Right atrium auricular region (tissue), 2 donors: ENCODE results near the gene PDE11A. TPM values are rescaled to one million over a fixed set of nuclear protein-coding genes. Genes with fewer than 3 reads are reported as not detected.
A peak's percentile ranks its signal among the peaks of the same experiment; 100 is the strongest.

ENCODE experiments used
- DNase-seq: peaks from one replicate; pipeline ENCODE4 v3.0.0-alpha.2; 2019; ENCODE audit warnings: low spot score
- H3K27ac ChIP-seq, 2 donors: fragments of 200-600 bp; sonication (generic); 1 replicate in 1 of 2; 2 replicates in 1 of 2; pipeline ENCODE4 v1.5.1; 2016 to 2019
- H3K27me3 ChIP-seq, 2 donors: fragments of 200-600 bp; sonication (generic); one replicate each; pipeline versions ENCODE4 v1.5.1 to v1.6.0; 2017 to 2019
- H3K36me3 ChIP-seq: fragments of 200-600 bp; sonication (generic); one replicate; pipeline ENCODE4 v1.5.1; 2016
- H3K4me1 ChIP-seq, 2 donors: fragments of 200-600 bp; sonication (generic); one replicate each; pipeline versions ENCODE4 v1.5.1 to v1.6.0; 2017 to 2019
- H3K4me3 ChIP-seq, 2 donors: fragments of 200-600 bp; sonication (generic); 1 replicate in 1 of 2; 2 replicates in 1 of 2; pipeline ENCODE4 v1.5.1; 2017 to 2019; ENCODE audit warnings: mild to moderate bottlenecking in 1 of 2, moderate library complexity in 1 of 2
- H3K9me3 ChIP-seq, 2 donors: fragments of 200-600 bp; sonication (generic); one replicate each; pipeline ENCODE4 v1.5.1; 2019
- total RNA-seq, 2 donors: library from RNA; depleted of rRNA; stranded (reverse); fragments of >200 nt; gene quantifications; one replicate each; pipeline ENCODE4 v1.1.0, GENCODE V29; 2016
- TF ChIP-seq, protein P1 (sequence below), 2 donors: fragments of 200-600 bp; sonication (generic); IDR thresholded peaks; one replicate each; pipeline ENCODE4 v1.5.1; 2019; ENCODE audit warnings: antibody characterized with exemption in 2 of 2

The PDE11A gene
- total RNA-seq, 2 donors from 2014 or later = 1.2 TPM; not detected in 1

DNA sequence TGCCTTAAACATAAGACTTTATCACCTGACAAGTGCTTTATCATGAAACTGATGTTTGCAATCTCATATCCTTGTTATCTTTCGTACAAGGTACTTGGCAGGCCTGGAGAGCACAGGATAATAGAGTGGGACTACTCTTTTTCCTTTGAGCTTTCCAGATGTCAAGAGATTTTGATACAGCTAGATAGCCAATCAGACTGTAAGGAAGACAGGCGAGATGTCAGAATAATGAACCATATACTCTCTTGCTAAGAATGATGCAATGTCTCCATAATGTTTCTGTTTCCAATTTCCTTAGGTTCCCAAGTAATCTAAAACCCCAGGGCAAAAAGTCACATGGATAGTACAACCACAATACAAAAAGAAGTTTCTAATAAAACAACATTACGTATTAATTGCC, 313.1 kb downstream of the PDE11A start:
- H3K9me3 ChIP-seq = no peaks in the 10 kb centered on the region
- no peak for DNase-seq
- H3K27ac ChIP-seq = no peak overlapping the region
- no peak overlapping the region for H3K4me3 ChIP-seq
- no peaks in the 10 kb centered on the region for H3K27me3 ChIP-seq
- H3K4me1 ChIP-seq = peaks cover 0 to 21% of the 10 kb centered on the region in 2 donors
- TF ChIP-seq, protein P1, sequence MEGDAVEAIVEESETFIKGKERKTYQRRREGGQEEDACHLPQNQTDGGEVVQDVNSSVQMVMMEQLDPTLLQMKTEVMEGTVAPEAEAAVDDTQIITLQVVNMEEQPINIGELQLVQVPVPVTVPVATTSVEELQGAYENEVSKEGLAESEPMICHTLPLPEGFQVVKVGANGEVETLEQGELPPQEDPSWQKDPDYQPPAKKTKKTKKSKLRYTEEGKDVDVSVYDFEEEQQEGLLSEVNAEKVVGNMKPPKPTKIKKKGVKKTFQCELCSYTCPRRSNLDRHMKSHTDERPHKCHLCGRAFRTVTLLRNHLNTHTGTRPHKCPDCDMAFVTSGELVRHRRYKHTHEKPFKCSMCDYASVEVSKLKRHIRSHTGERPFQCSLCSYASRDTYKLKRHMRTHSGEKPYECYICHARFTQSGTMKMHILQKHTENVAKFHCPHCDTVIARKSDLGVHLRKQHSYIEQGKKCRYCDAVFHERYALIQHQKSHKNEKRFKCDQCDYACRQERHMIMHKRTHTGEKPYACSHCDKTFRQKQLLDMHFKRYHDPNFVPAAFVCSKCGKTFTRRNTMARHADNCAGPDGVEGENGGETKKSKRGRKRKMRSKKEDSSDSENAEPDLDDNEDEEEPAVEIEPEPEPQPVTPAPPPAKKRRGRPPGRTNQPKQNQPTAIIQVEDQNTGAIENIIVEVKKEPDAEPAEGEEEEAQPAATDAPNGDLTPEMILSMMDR (IDR thresholded peaks at IDR 0.05) = no peak
- no peaks in the 10 kb centered on the region for H3K36me3 ChIP-seq

DNA sequence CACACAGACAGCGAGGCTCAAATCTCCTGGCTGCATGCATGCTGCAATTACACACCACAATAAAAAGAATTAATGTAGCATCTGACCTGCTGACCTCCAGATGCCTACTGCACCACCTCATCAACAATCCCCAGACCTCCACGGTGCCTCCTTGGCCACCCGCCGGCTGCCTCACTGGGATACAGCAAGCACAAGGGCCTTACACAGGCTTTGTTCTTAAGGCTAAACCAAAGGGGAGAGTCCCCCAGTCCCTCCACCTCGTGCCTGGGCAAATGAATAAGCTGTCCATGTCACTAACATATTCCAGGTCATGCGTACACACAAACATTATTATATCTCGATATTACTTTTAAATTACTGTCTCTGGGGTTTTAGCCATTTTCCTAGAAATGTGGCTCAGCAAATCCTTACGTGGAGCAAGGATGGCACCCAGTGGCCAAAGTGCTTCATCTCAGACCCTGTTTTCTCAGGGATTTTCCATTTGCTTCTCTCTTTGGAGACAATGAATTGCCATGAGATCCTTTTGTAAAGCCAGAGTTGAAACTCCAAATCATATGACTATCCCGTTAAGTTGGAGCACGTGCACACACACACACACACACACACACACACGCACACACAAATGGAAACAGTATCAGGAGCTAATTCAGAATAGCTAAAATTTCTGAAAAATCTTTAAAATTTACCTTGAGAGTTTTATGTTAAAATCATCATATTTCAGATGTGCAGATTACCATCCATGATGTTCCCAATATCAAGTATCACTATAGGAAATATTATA, 313.8 kb downstream of the PDE11A start:
- Histone ChIP-seq H3K4me3 (no peak overlapping the region), H3K9me3 (no peaks in the 10 kb centered on the region), H3K36me3 (no peaks in the 10 kb centered on the region), H3K27ac (no peak overlapping the region), H3K4me1 (peaks cover 0 to 26% of the 10 kb centered on the region in 2 donors), H3K27me3 (no peaks in the 10 kb centered on the region)
- DNase-seq = no peak
- TF ChIP-seq, protein P1 (IDR thresholded peaks at IDR 0.05) = peak; percentile 35 to 67

DNA sequence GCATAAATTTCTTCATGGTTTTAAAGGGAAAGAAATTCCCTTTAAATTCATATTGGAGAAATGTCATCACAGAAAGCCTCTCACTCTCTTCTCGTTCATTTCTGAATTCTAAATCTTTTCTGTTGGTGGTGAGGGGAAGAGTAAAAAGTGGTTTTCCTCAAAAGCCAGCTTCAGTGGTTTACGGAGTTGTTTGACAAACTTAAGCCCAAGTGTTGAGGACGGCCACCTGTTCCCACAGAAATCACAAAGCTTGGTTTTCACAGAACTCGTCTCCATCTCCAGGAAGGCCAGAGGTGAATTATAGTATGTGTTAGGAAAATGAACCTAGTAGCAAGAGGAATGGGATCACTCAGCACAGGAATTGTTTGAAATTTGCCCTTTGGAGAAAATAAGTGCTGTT, 316.2 kb downstream of the PDE11A start:
- Histone ChIP-seq H3K27ac (no peak overlapping the region), H3K4me1 (peaks cover 0 to 28% of the 10 kb centered on the region in 2 donors), H3K4me3 (no peak overlapping the region), H3K27me3 (no peaks in the 10 kb centered on the region), H3K9me3 (no peaks in the 10 kb centered on the region), H3K36me3 (no peaks in the 10 kb centered on the region)
- TF ChIP-seq, protein P1 (IDR thresholded peaks at IDR 0.05) = no peak
- no peak for DNase-seq

DNA sequence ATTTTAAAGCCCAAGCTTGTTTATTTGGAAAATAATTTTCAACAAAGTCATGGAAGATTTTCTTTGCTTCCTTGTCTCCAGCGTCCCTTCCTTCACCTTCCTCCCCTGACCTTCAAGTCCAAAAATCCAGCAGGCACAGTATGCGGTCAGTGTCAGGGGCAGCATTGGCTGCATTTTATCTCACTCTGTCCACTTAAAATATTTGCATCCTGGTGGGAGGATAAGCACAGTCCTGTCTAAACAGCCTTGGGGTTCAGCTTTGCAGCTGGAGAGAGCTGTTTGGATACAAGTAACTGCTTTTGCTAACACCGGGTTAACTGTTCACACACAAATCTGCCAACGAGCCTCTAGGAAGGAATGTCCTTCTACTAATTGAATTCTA, 318.1 kb downstream of the PDE11A start:
- Histone ChIP-seq H3K9me3 (no peaks in the 10 kb centered on the region), H3K4me3 (no peak overlapping the region), H3K27me3 (no peaks in the 10 kb centered on the region), H3K36me3 (no peaks in the 10 kb centered on the region), H3K4me1 (peaks cover 0 to 28% of the 10 kb centered on the region in 2 donors), H3K27ac (peak overlapping the region; percentile 62 to 77)
- TF ChIP-seq, protein P1 (IDR thresholded peaks at IDR 0.05) = no peak
- no peak for DNase-seq

DNA sequence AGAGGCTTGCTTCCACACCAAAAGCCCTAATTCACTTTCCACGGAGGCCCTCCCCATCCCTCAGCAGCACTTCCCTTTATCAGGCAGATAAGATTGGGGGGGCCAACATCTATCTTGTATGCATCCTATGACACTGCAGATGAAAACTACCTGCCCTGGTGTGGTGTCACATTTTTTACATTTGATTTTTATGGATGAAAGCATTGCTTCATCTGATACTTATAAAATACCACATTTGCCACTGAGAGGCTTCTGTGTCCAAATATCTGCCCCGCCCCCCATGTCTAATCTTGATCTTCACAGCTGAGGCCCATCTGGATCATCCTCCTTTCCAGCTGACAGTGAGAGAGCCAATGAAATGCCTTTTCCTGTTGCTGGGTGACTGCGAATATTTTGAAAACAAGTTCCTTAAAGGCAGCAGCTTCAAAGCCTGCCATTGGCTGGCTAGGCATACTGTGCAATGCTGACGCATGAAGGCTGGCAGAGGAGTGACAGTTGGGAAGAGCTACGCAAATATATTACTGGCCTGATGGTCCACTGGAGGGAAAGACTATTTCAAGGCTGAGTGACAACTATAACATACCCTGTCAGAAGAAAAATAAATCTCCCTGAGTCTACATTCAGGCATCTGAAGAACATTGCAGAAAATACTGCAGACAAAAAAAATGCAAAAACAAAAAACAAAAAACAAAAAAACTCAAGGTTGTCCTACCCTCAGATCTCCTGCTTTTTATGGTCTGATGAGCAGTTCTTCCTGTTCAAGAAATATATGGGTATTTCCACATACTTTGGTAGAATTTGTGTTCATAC, 318.7 kb downstream of the PDE11A start:
- H3K4me3 ChIP-seq = no peak overlapping the region

More for the DNA sequence above, 318.7 kb downstream of the PDE11A start:
- no peaks in the 10 kb centered on the region for H3K27me3 ChIP-seq
- H3K4me1 ChIP-seq = peaks cover 0 to 23% of the 10 kb centered on the region in 2 donors
- TF ChIP-seq, protein P1 (IDR thresholded peaks at IDR 0.05) = no peak
- DNase-seq = peak; percentile 88
- H3K9me3 ChIP-seq = no peaks in the 10 kb centered on the region
- H3K36me3 ChIP-seq = no peaks in the 10 kb centered on the region
- H3K27ac ChIP-seq = peak overlapping the region; percentile 62 to 77
